Vagina (tissue), 2 donors: ENCODE results near the gene LOXL4. TPM values are rescaled to one million over a fixed set of nuclear protein-coding genes. Genes with fewer than 3 reads are reported as not detected.

Source experiments
- DNase-seq, 2 donors: peaks; one replicate each; pipeline ENCODE4 v3.0.0-alpha.2; 2017; ENCODE audit errors: extremely low spot score in 2 of 2
- H3K27ac ChIP-seq: fragments of 200-600 bp; sonication (generic); one replicate; pipeline ENCODE4 v1.5.1; 2019
- H3K27me3 ChIP-seq: fragments of 200-600 bp; sonication (generic); one replicate; pipeline ENCODE4 v1.5.1; 2019
- H3K36me3 ChIP-seq, 2 donors: fragments of 200-600 bp; sonication (generic); one replicate each; pipeline ENCODE4 v1.5.1; 2017 to 2019
- H3K4me1 ChIP-seq: fragments of 200-600 bp; sonication (generic); one replicate; pipeline ENCODE4 v1.5.1; 2019
- H3K4me3 ChIP-seq, 2 donors: fragments of 200-600 bp; sonication (generic); 1 replicate in 1 of 2; 2 replicates in 1 of 2; pipeline ENCODE4 v1.5.1; 2016 to 2019
- H3K9me3 ChIP-seq: fragments of 200-600 bp; sonication (generic); one replicate; pipeline ENCODE4 v1.5.1; 2019
- CTCF ChIP-seq, 3 experiments: fragments of 450-650 bp in 2 of 3; fragments of 200-600 bp in 1 of 3; sonication (generic) in 1 of 3; IDR thresholded peaks; one replicate each; pipeline ENCODE4 v1.5.1; 2017 to 2019; ENCODE audit warnings: antibody characterized with exemption in 3 of 3, mild to moderate bottlenecking in 2 of 3, moderate library complexity in 2 of 3
- POLR2A ChIP-seq, 2 donors: fragments of 450-650 bp; IDR thresholded peaks; one replicate each; pipeline ENCODE4 v1.6.1; 2017; ENCODE audit warnings: antibody characterized with exemption in 2 of 2, mild to moderate bottlenecking in 2 of 2, moderate library complexity in 2 of 2
- POLR2AphosphoS5 ChIP-seq, 2 donors: sonication (generic); formaldehyde crosslinking; IDR thresholded peaks; one replicate each; pipeline ENCODE4 v1.9.0; 2017; ENCODE audit warnings: antibody characterized with exemption in 2 of 2, mild to moderate bottlenecking in 2 of 2, low read depth in 1 of 2; ENCODE audit not compliant: insufficient read depth in 1 of 2
- intact Hi-C: fragments of 100-400 bp; cut with DNase I; formaldehyde crosslinking; loops from one replicate; pipeline ENCODE4 v1.15.1; 2023
- total RNA-seq: library from RNA; depleted of rRNA; stranded (reverse); fragments of >200 nt; gene quantifications from one replicate; pipeline ENCODE4 v1.2.3, GENCODE V29; 2016

LOXL4 gene
- total RNA-seq, 1 donor from 2014 or later = 5.2 TPM

GRCh38 chr10:98302741-98303365, 34.9 kb upstream of the LOXL4 start:
- no peaks in the 10 kb centered on the region for H3K27me3 ChIP-seq
- intact Hi-C loops = no loop called here
- DNase-seq = no peak

GRCh38 chr10:98301664-98302319, 33.8 kb upstream of the LOXL4 start:
- Histone ChIP-seq H3K27me3 (no peaks in the 10 kb centered on the region), H3K27ac (no peak overlapping the region), H3K36me3 (no peaks in the 10 kb centered on the region), H3K4me1 (no peaks in the 10 kb centered on the region), H3K9me3 (no peaks in the 10 kb centered on the region), H3K4me3 (no peak overlapping the region)
- intact Hi-C loops = no loop called here
- TF ChIP-seq CTCF (IDR thresholded peaks at IDR 0.05) = no peak
- TF ChIP-seq POLR2A (IDR thresholded peaks at IDR 0.05) = no peak
- no peak for TF ChIP-seq POLR2AphosphoS5 (IDR thresholded peaks at IDR 0.05; ENCODE audit: insufficient read depth in 1 of 2, low read depth in 1 of 2)
- DNase-seq = no peak

More at GRCh38 chr10:98302741-98303365, 34.9 kb upstream of the LOXL4 start:
- no peaks in the 10 kb centered on the region for H3K4me1 ChIP-seq
- no peak overlapping the region for H3K4me3 ChIP-seq
- TF ChIP-seq POLR2A (IDR thresholded peaks at IDR 0.05) = no peak
- TF ChIP-seq POLR2AphosphoS5 (IDR thresholded peaks at IDR 0.05; ENCODE audit: insufficient read depth in 1 of 2, low read depth in 1 of 2) = no peak
- no peak for TF ChIP-seq CTCF (IDR thresholded peaks at IDR 0.05)
- H3K9me3 ChIP-seq = no peaks in the 10 kb centered on the region
- H3K36me3 ChIP-seq = no peaks in the 10 kb centered on the region
- no peak overlapping the region for H3K27ac ChIP-seq

GRCh38 chr10:98300526-98301229, 32.7 kb upstream of the LOXL4 start:
- H3K36me3 ChIP-seq = no peaks in the 10 kb centered on the region
- peaks cover under 1% of the 10 kb centered on the region for H3K4me1 ChIP-seq
- no peaks in the 10 kb centered on the region for H3K27me3 ChIP-seq
- H3K9me3 ChIP-seq = no peaks in the 10 kb centered on the region
- TF ChIP-seq CTCF (IDR thresholded peaks at IDR 0.05) (no peak), POLR2AphosphoS5 (IDR thresholded peaks at IDR 0.05; ENCODE audit: insufficient read depth in 1 of 2, low read depth in 1 of 2) (no peak), POLR2A (IDR thresholded peaks at IDR 0.05) (no peak)
- no peak overlapping the region for H3K27ac ChIP-seq
- DNase-seq = no peak
- no peak overlapping the region for H3K4me3 ChIP-seq
- intact Hi-C loops = no loop called here

- no peak for DNase-seq
- no peaks in the 10 kb centered on the region for H3K9me3 ChIP-seq
- no peak overlapping the region for H3K4me3 ChIP-seq
- TF ChIP-seq POLR2A (IDR thresholded peaks at IDR 0.05) = no peak
- no peak for TF ChIP-seq CTCF (IDR thresholded peaks at IDR 0.05)
- no peak for TF ChIP-seq POLR2AphosphoS5 (IDR thresholded peaks at IDR 0.05; ENCODE audit: insufficient read depth in 1 of 2, low read depth in 1 of 2)
- no peaks in the 10 kb centered on the region for H3K27me3 ChIP-seq
- intact Hi-C loops = no loop called here
- no peaks in the 10 kb centered on the region for H3K36me3 ChIP-seq
- no peak overlapping the region for H3K27ac ChIP-seq
- H3K4me1 ChIP-seq = peaks cover 10% of the 10 kb centered on the region
Observed at GRCh38 chr10:98299341-98299740, 31.3 kb upstream of the LOXL4 start.
